ENCODE measurements around the gene FAM32A. TPM values are rescaled to one million over a fixed set of nuclear protein-coding genes. Genes with fewer than 3 reads are reported as not detected.

The FAM32A gene
- total and polyA plus RNA-seq, 2 of the 8 experiments (the other 6 are each of a cell fraction or from before 2014, with no cell fraction given) = 75.6 to 105 TPM

DNA sequence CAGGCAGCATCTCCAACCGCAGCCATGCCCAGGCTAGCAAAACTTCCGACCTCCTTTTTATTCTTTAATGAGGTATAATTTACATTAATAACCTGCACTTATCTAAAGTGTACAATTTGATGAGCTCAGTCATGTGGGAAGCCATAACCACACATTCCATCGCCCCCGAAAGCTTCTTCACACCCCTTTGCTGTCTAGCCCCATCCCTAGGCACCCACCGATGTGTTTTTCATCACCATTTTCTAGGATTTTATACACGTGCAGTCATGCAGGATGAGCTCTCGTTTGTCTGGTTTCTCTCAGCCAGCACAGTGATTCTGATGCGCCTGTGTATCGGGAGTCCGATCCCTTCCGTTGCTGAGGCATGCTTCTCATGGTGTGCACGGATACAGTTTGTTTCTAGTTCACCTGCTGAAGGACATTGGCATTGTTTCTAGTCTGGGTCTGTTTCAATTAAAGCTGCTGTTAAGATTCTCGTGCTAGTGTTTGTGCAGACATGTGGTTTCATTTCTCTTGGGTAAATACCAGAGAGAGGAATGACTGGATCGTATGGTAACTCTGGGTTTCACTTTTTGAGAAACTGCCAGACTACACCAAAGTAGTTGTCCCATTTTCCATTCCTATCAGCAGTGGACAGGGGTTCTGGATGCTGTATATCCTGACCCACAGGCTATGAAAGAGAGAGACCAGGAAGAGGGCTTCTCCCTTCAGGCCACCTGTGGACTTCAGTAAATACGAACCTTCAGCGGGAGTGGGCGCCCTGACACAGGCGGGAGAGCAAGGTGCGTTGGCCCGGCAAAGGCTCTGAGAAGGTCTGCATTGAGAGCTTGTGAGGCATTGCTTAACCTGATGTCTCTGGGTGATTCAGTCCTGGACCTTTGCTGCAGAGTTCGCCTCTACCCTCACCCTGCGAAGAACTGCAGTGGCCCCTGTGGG lies 17.4 kb downstream of the FAM32A start:
- Histone ChIP-seq H3K27ac (ENCODE audit: low read depth, low read length) (no peak overlapping the region), H3K4me1 (replicated peaks in 1 of 4; ENCODE audit: control insufficient read depth in 3 of 4, insufficient read depth in 4 of 4, low read length in 3 of 4) (no peaks in the 10 kb centered on the region), H2BK12ac (ENCODE audit: low read depth, low read length) (no peak overlapping the region), H2AK5ac (ENCODE audit: low read depth, low read length) (no peak overlapping the region), H3K9ac (replicated peaks in 1 of 4; ENCODE audit: extremely low read depth in 1 of 4, low read depth in 3 of 4, low read length in 3 of 4) (no peak overlapping the region; a peak in 1 of 7 replicates), H3K14ac (ENCODE audit: insufficient read length) (no peak overlapping the region), H3K79me2 (ENCODE audit: control insufficient read depth in 1 of 2, insufficient read depth in 2 of 2, low read length in 2 of 2) (peaks cover 0 to 6% of the 10 kb centered on the region in 2 experiments; a peak in 1 of 4 replicates), H2BK20ac (ENCODE audit: low read length) (no peak overlapping the region), H3K56ac (replicated peaks; ENCODE audit: insufficient read length, low read depth, low read length) (no peak overlapping the region), H3K18ac (ENCODE audit: extremely low read depth, low read length) (no peak overlapping the region), H2BK15ac (ENCODE audit: low read length) (no peak overlapping the region), H2BK5ac (ENCODE audit: low read depth, low read length) (no peak overlapping the region), H3K79me1 (ENCODE audit: low read depth, low read length) (peaks cover 6% of the 10 kb centered on the region), H3K27me3 (replicated peaks in 1 of 4; ENCODE audit: control insufficient read depth in 3 of 4, extremely low read depth in 1 of 4, insufficient read depth in 3 of 4, low read length in 3 of 4) (no peaks in the 10 kb centered on the region), H4K20me1 (replicated peaks in 1 of 2; ENCODE audit: control insufficient read depth in 1 of 2, insufficient read depth in 2 of 2, low read length in 2 of 2) (peaks cover 2 to 12% of the 10 kb centered on the region in 2 experiments), H2BK120ac (replicated peaks; ENCODE audit: low read depth, low read length) (no peak overlapping the region), H3K36me3 (ENCODE audit: control insufficient read depth in 2 of 4, insufficient read depth in 4 of 4, low read length in 3 of 4) (no peaks in the 10 kb centered on the region), H4K5ac (ENCODE audit: insufficient read length, low read depth, low read length) (no peak overlapping the region), H3K4me2 (ENCODE audit: insufficient read depth in 1 of 2, low read depth in 2 of 2, low read length in 2 of 2) (no peak overlapping the region), H2AFZ (ENCODE audit: low read length) (no peak overlapping the region), H3K4me3 (ENCODE audit: extremely low read depth in 1 of 4, insufficient read depth in 2 of 4, low read depth in 3 of 4, low read length in 4 of 4) (no peak overlapping the region), H4K8ac (ENCODE audit: extremely low read depth, insufficient read depth, low read length) (no peak overlapping the region), H3K4ac (replicated peaks; ENCODE audit: insufficient read length, low read depth, low read length) (no peak overlapping the region), H4K91ac (replicated peaks; ENCODE audit: insufficient read length, low read length) (no peak overlapping the region), H3K23me2 (ENCODE audit: low read depth, low read length) (peaks cover 6% of the 10 kb centered on the region; the same call in 1 of the 2 replicates), H3K23ac (ENCODE audit: insufficient read length) (no peak overlapping the region), H3K9me3 (ENCODE audit: insufficient read depth in 2 of 2, low read depth in 1 of 2, low read length in 1 of 2) (no peaks in the 10 kb centered on the region)
- CTCF ChIA-PET (ENCODE audit: partially characterized antibody) = interaction anchor here (0.9 to 1.3 kb wide), 3 partner anchors 11 to 184 kb away, joined by 3 to 4 read pairs (median 3); partner anchors contain the start of gene FAM32A
- POLR2A ChIA-PET (ENCODE audit: partially characterized antibody) = interaction anchor here (1.1 to 1.3 kb wide), 2 partner anchors 12 to 16 kb away, joined by 3 read pairs; no protein-coding TSS in a partner anchor
- no peak for DNase-seq (ENCODE audit: low read depth in 1 of 2, low spot score in 2 of 2)
- no peak for FAIRE-seq
- 87% methylated on average over 22 of the region's 22 CpGs; no CpG with 5 or more reads in 1 of the 2 experiments for WGBS, 2 experiments (ENCODE audit: extremely low coverage in 1 of 2, insufficient coverage in 1 of 2, insufficient read length in 1 of 2, insufficient replicate concordance in 2 of 2, low coverage in 1 of 2, low lambda C conversion rate in 2 of 2, missing lambda C conversion rate in 1 of 2)
- no peak for TF ChIP-seq CHD2 (IDR thresholded peaks at IDR 0.05; ENCODE audit: low read length)
- no peak for TF ChIP-seq TBP (IDR thresholded peaks at IDR 0.05; ENCODE audit: low read depth, low read length)
- TF ChIP-seq POLR2AphosphoS5 (IDR thresholded peaks at IDR 0.05; ENCODE audit: low read depth, low read length) = no peak
- TF ChIP-seq SP4 (IDR thresholded peaks at IDR 0.05; ENCODE audit: low read length) = no peak
- no peak for TF ChIP-seq NRF1 (IDR thresholded peaks at IDR 0.05; ENCODE audit: low read depth, low read length)
- TF ChIP-seq EGR1 (IDR thresholded peaks at IDR 0.05; ENCODE audit: borderline replicate concordance, low read depth, low read length) = no peak
- TF ChIP-seq BRCA1 (IDR thresholded peaks at IDR 0.05; ENCODE audit: low read depth, low read length) = no peak
- TF ChIP-seq POU5F1 (IDR thresholded peaks at IDR 0.05; ENCODE audit: low read depth, low read length) = no peak
- no peak for TF ChIP-seq KDM1A (IDR thresholded peaks at IDR 0.05; ENCODE audit: borderline replicate concordance, low read length)
- TF ChIP-seq, protein P1, sequence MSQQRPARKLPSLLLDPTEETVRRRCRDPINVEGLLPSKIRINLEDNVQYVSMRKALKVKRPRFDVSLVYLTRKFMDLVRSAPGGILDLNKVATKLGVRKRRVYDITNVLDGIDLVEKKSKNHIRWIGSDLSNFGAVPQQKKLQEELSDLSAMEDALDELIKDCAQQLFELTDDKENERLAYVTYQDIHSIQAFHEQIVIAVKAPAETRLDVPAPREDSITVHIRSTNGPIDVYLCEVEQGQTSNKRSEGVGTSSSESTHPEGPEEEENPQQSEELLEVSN (IDR thresholded peaks at IDR 0.05) = no peak
- no peak for TF ChIP-seq SP1 (IDR thresholded peaks at IDR 0.05; ENCODE audit: low read depth, low read length)
- TF ChIP-seq RAD21 (IDR thresholded peaks at IDR 0.05 in 1 of 2, conservative IDR thresholded peaks at IDR 0.05 in 1 of 2; ENCODE audit: low read depth in 2 of 2, low read length in 2 of 2) = no peak

All from H1 (cell line).